Trophoblast cell (in vitro differentiated cells and primary cell): Measurements from ENCODE around the gene TSKS.

Source experiments
- DNase-seq, 2 donors: peaks; one replicate each; pipeline ENCODE4 v3.0.0-alpha.2; 2016
- H2AFZ ChIP-seq: 2 replicates; pipeline ENCODE4 v1.6.1; 2013; ENCODE audit warnings: low read length, moderate library complexity, mild to moderate bottlenecking; ENCODE audit not compliant: insufficient read depth, poor library complexity
- H2AK5ac ChIP-seq: 2 replicates; pipeline ENCODE4 v1.6.1; 2013; ENCODE audit warnings: mild to moderate bottlenecking, low read length
- H2BK120ac ChIP-seq: 2 replicates; pipeline ENCODE4 v1.6.1; 2013; ENCODE audit warnings: low read length, mild to moderate bottlenecking, moderate library complexity; ENCODE audit not compliant: insufficient read depth, poor library complexity
- H2BK12ac ChIP-seq: 2 replicates; pipeline ENCODE4 v1.6.1; 2013; ENCODE audit warnings: mild to moderate bottlenecking, low read length, moderate library complexity
- H2BK5ac ChIP-seq: 2 replicates; pipeline ENCODE4 v1.6.1; 2013; ENCODE audit warnings: low read length, low read depth, moderate library complexity, mild to moderate bottlenecking; ENCODE audit not compliant: poor library complexity
- H3K14ac ChIP-seq: 2 replicates; pipeline ENCODE4 v1.6.1; 2013; ENCODE audit warnings: mild to moderate bottlenecking, low read length
- H3K18ac ChIP-seq: 2 replicates; pipeline ENCODE4 v1.6.1; 2013; ENCODE audit warnings: mild to moderate bottlenecking, low read length
- H3K23ac ChIP-seq: 2 replicates; pipeline ENCODE4 v1.6.1; 2013; ENCODE audit warnings: low read length
- H3K27ac ChIP-seq: 2 replicates; pipeline ENCODE4 v1.5.1; 2013; ENCODE audit warnings: low read depth, mild to moderate bottlenecking, inconsistent platforms, low read length, moderate library complexity
- H3K27me3 ChIP-seq: 2 replicates; pipeline ENCODE4 v1.6.1; 2013; ENCODE audit warnings: inconsistent platforms, mild to moderate bottlenecking, low read length, moderate library complexity; ENCODE audit not compliant: insufficient read depth
- H3K36me3 ChIP-seq, 2 experiments: 1 replicate in 1 of 2; 2 replicates in 1 of 2; pipeline ENCODE4 v1.6.1; 2013; ENCODE audit warnings: low read length in 2 of 2, mild to moderate bottlenecking in 2 of 2, moderate library complexity in 1 of 2; ENCODE audit not compliant: insufficient read depth in 2 of 2, control insufficient read depth in 1 of 2
- H3K4ac ChIP-seq: 2 replicates; pipeline ENCODE4 v1.6.1; 2013; ENCODE audit warnings: low read depth, mild to moderate bottlenecking, low read length, moderate library complexity
- H3K4me1 ChIP-seq, 2 experiments: 1 replicate in 1 of 2; 2 replicates in 1 of 2; pipeline ENCODE4 v1.6.1; 2013; ENCODE audit warnings: low read length in 2 of 2, mild to moderate bottlenecking in 2 of 2, moderate library complexity in 1 of 2; ENCODE audit not compliant: insufficient read depth in 2 of 2, control insufficient read depth in 1 of 2
- H3K4me2 ChIP-seq: 2 replicates; pipeline ENCODE4 v1.6.1; 2013; ENCODE audit warnings: inconsistent platforms, mild to moderate bottlenecking, low read length, moderate library complexity
- H3K4me3 ChIP-seq: 2 replicates; pipeline ENCODE4 v1.5.1; 2013; ENCODE audit warnings: mild to moderate bottlenecking, low read depth, low read length, inconsistent platforms
- H3K79me1 ChIP-seq: one replicate; pipeline ENCODE4 v1.6.1; 2013; ENCODE audit warnings: low read length
- H3K79me2 ChIP-seq: 2 replicates; pipeline ENCODE4 v1.6.1; 2013; ENCODE audit warnings: low read length, mild to moderate bottlenecking; ENCODE audit not compliant: control insufficient read depth, insufficient read depth, poor library complexity
- H3K9ac ChIP-seq: 2 replicates; pipeline ENCODE4 v1.6.1; 2013; ENCODE audit warnings: mild to moderate bottlenecking, low read length
- H3K9me3 ChIP-seq: 2 replicates; pipeline ENCODE4 v1.6.1; 2013; ENCODE audit warnings: low read depth, mild to moderate bottlenecking, control low read depth, inconsistent platforms, low read length; ENCODE audit not compliant: insufficient read depth
- H4K12ac ChIP-seq: 2 replicates; pipeline ENCODE4 v1.6.1; 2013; ENCODE audit warnings: low read depth, mild to moderate bottlenecking, low read length, moderate library complexity
- H4K8ac ChIP-seq: 2 replicates; pipeline ENCODE4 v1.6.1; 2013; ENCODE audit warnings: low read depth, mild to moderate bottlenecking, low read length, moderate library complexity
- H4K91ac ChIP-seq: one replicate; pipeline ENCODE4 v1.6.1; 2013; ENCODE audit warnings: low read depth, mild to moderate bottlenecking, low read length, moderate library complexity
- WGBS: extraction: QIAGEN DNeasy Blood & Tissue Kit; methylation state at CpG from one replicate; pipeline ENCODE4 v1.1.7; 2013; ENCODE audit warnings: missing lambda C conversion rate; ENCODE audit not compliant: insufficient read length, insufficient coverage; ENCODE audit errors: extremely low coverage; 5-methylcytosine and 5-hydroxymethylcytosine counted together

TSKS gene

GRCh38 chr19:49758292-49758691 lies 4.8 kb downstream of the TSKS start:
- Histone ChIP-seq H3K4ac (no peak overlapping the region), H3K36me3 (peaks cover 0 to 3% of the 10 kb centered on the region in 2 experiments), H2BK12ac (peak overlapping the region; percentile 73), H3K4me1 (peaks cover 11 to 19% of the 10 kb centered on the region in 2 experiments), H3K23ac (no peak overlapping the region), H3K27me3 (no peaks in the 10 kb centered on the region), H2BK120ac (no peak overlapping the region), H3K14ac (no peak overlapping the region), H3K79me2 (peaks cover 2% of the 10 kb centered on the region), H4K8ac (peak overlapping the region; percentile 57), H3K79me1 (peaks cover 6% of the 10 kb centered on the region), H3K9me3 (peaks cover 6% of the 10 kb centered on the region), H3K27ac (no peak overlapping the region), H2AK5ac (no peak overlapping the region), H4K12ac (no peak overlapping the region), H3K9ac (no peak overlapping the region), H4K91ac (peak overlapping the region; percentile 63), H2BK5ac (no peak overlapping the region), H2AFZ (peak overlapping the region; percentile 20), H3K18ac (no peak overlapping the region), H3K4me3 (no peak overlapping the region), H3K4me2 (no peak overlapping the region)
- DNase-seq, result no peak
- no CpG with 5 or more reads among the region's 7 CpGs for WGBS

DNA sequence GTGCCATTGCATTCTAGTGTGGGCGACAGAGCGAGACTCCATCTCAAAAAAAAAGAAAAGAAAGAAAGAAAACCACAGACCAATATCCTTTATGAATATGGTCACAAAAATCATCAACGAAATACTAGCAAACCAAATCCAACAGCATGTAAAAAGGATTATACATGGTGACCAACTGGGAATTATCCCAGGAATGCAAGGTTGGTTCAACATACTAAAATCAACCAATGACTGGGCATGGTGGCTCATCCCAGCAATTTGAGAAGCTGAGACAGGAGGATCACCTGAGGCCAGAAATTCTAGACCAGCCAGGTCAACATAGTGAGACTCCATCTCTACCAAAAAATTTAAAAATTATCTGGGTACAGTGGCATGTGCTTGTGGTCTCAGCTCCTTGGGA lies 7.2 kb downstream of the TSKS start:
- no peak for DNase-seq
- H4K12ac ChIP-seq, result no peak overlapping the region
- no peak overlapping the region for H3K4ac ChIP-seq
- H3K79me2 ChIP-seq, result peaks cover 2% of the 10 kb centered on the region
- no peak overlapping the region for H3K9ac ChIP-seq
- H3K23ac ChIP-seq, result no peak overlapping the region
- no peak overlapping the region for H3K4me3 ChIP-seq
- peaks cover 4% of the 10 kb centered on the region for H3K79me1 ChIP-seq
- H2AFZ ChIP-seq, result no peak overlapping the region
- H3K4me2 ChIP-seq, result no peak overlapping the region
- no peak overlapping the region for H2BK5ac ChIP-seq
- no peak overlapping the region for H2AK5ac ChIP-seq
- no peak overlapping the region for H3K18ac ChIP-seq
- H4K91ac ChIP-seq, result no peak overlapping the region
- H2BK120ac ChIP-seq, result no peak overlapping the region
- H4K8ac ChIP-seq, result no peak overlapping the region
- no peak overlapping the region for H3K27ac ChIP-seq
- H3K14ac ChIP-seq, result no peak overlapping the region
- no peaks in the 10 kb centered on the region for H3K27me3 ChIP-seq
- H2BK12ac ChIP-seq, result no peak overlapping the region
- H3K9me3 ChIP-seq, result peaks cover 5% of the 10 kb centered on the region
- WGBS, result no CpG with 5 or more reads among the region's 3 CpGs
- peaks cover 9 to 11% of the 10 kb centered on the region in 2 experiments for H3K4me1 ChIP-seq
- H3K36me3 ChIP-seq, result peaks cover 0 to 3% of the 10 kb centered on the region in 2 experiments

- Histone ChIP-seq H3K27me3 (no peaks in the 10 kb centered on the region), H3K9me3 (peaks cover 5% of the 10 kb centered on the region), H4K91ac (no peak overlapping the region), H3K27ac (no peak overlapping the region), H4K12ac (no peak overlapping the region), H3K18ac (no peak overlapping the region), H3K14ac (no peak overlapping the region), H3K4me2 (no peak overlapping the region), H3K4me3 (no peak overlapping the region), H3K4me1 (peaks cover 2 to 3% of the 10 kb centered on the region in 2 experiments), H3K79me1 (no peaks in the 10 kb centered on the region), H3K9ac (no peak overlapping the region), H3K4ac (no peak overlapping the region), H4K8ac (no peak overlapping the region), H2AK5ac (no peak overlapping the region), H2AFZ (no peak overlapping the region), H3K36me3 (peaks cover 0 to 3% of the 10 kb centered on the region in 2 experiments), H2BK12ac (no peak overlapping the region), H2BK5ac (no peak overlapping the region), H3K23ac (no peak overlapping the region), H3K79me2 (no peaks in the 10 kb centered on the region), H2BK120ac (no peak overlapping the region)
- no CpG with 5 or more reads among the region's 1 CpG for WGBS
- no peak for DNase-seq
These were observed 10.4 kb downstream of the TSKS start for GRCh38 chr19:49752701-49753100.

GRCh38 chr19:49749771-49750170 lies 13.3 kb downstream of the TSKS start:
- Histone ChIP-seq H3K36me3 (no peaks in the 10 kb centered on the region), H4K12ac (no peak overlapping the region), H3K14ac (no peak overlapping the region), H3K9ac (no peak overlapping the region), H3K18ac (no peak overlapping the region), H2BK12ac (no peak overlapping the region), H2AK5ac (no peak overlapping the region), H3K9me3 (peaks cover 12% of the 10 kb centered on the region), H2BK5ac (no peak overlapping the region), H3K27me3 (no peaks in the 10 kb centered on the region), H3K4me3 (no peak overlapping the region), H2AFZ (no peak overlapping the region), H3K4ac (no peak overlapping the region), H3K79me1 (no peaks in the 10 kb centered on the region), H4K8ac (no peak overlapping the region), H3K4me1 (no peaks in the 10 kb centered on the region), H4K91ac (no peak overlapping the region), H3K79me2 (no peaks in the 10 kb centered on the region), H3K4me2 (no peak overlapping the region), H3K27ac (no peak overlapping the region), H3K23ac (no peak overlapping the region), H2BK120ac (no peak overlapping the region)
- no peak for DNase-seq
- WGBS, result no CpG with 5 or more reads among the region's 1 CpG
